Measurements from ENCODE around the gene CUTC.

CUTC gene

GRCh38 chr10:99784727-99785441, 52.9 kb downstream of the CUTC start:
- DNase-seq: no peak

GRCh38 chr10:99785646-99786045, 53.6 kb downstream of the CUTC start:
- DNase-seq: no peak

- DNase-seq: no peak
Observed at GRCh38 chr10:99787311-99787710, 55.3 kb downstream of the CUTC start.

GRCh38 chr10:99787782-99788445, 55.9 kb downstream of the CUTC start:
- no peak for DNase-seq

- no peak for DNase-seq
Observed at GRCh38 chr10:99788598-99789256, 56.7 kb downstream of the CUTC start.

- no peak for DNase-seq
Observed at GRCh38 chr10:99791831-99792230, 59.8 kb downstream of the CUTC start.

- DNase-seq: no peak
Observed at GRCh38 chr10:99793819-99794218, 61.8 kb downstream of the CUTC start.

GRCh38 chr10:99796928-99797327, 64.9 kb downstream of the CUTC start:
- DNase-seq: no peak

- DNase-seq: no peak
Observed at GRCh38 chr10:99798031-99798430, 66.0 kb downstream of the CUTC start.

- no peak for DNase-seq
Observed at GRCh38 chr10:99798920-99799319, 66.9 kb downstream of the CUTC start.

GRCh38 chr10:99799613-99800012, 67.6 kb downstream of the CUTC start:
- no peak for DNase-seq

GRCh38 chr10:99804471-99804870, 72.4 kb downstream of the CUTC start:
- no peak for DNase-seq

GRCh38 chr10:99805190-99805589, 73.2 kb downstream of the CUTC start:
- no peak for DNase-seq
